CD14-positive monocyte (primary cell): ENCODE data around the gene CELF4. TPM values are rescaled to one million over a fixed set of nuclear protein-coding genes. Genes with fewer than 3 reads are reported as not detected.

Experiments used
- DNase-seq, 3 donors: peaks; one replicate each; pipeline ENCODE4 v3.0.0-alpha.2; 2011 to 2022
- H2AFZ ChIP-seq: 2 replicates; pipeline ENCODE4 v1.6.0; 2012; ENCODE audit warnings: mild to moderate bottlenecking, low read depth, low read length, inconsistent platforms; ENCODE audit not compliant: insufficient read depth, poor library complexity, severe bottlenecking
- H3K27ac ChIP-seq, 2 donors: 1 replicate in 1 of 2; 2 replicates in 1 of 2; pipeline ENCODE4 v1.5.1; 2012 to 2013; ENCODE audit warnings: low read length in 2 of 2, control low read depth in 1 of 2, inconsistent platforms in 1 of 2, low read depth in 1 of 2, mild to moderate bottlenecking in 1 of 2
- H3K27me3 ChIP-seq, 2 donors: one replicate each; pipeline versions ENCODE4 v1.6.0 to v1.6.1; 2011 to 2013; ENCODE audit warnings: low read length in 2 of 2; ENCODE audit not compliant: control insufficient read depth in 2 of 2, insufficient read depth in 2 of 2
- H3K36me3 ChIP-seq, 2 donors: replicated peaks in 1 of 2; 1 replicate in 1 of 2; 2 replicates in 1 of 2; pipeline versions ENCODE4 v1.5.1 to v1.6.1; 2012 to 2013; ENCODE audit warnings: low read length in 2 of 2, control low read depth in 1 of 2, inconsistent platforms in 1 of 2, mild to moderate bottlenecking in 1 of 2; ENCODE audit not compliant: insufficient read depth in 2 of 2, control insufficient read depth in 1 of 2
- H3K4me1 ChIP-seq, 2 donors: 1 replicate in 1 of 2; 2 replicates in 1 of 2; pipeline versions ENCODE4 v1.5.1 to v1.6.1; 2012 to 2013; ENCODE audit warnings: low read length in 2 of 2, control low read depth in 1 of 2, inconsistent platforms in 1 of 2, mild to moderate bottlenecking in 1 of 2, moderate library complexity in 1 of 2; ENCODE audit not compliant: insufficient read depth in 2 of 2, control insufficient read depth in 1 of 2
- H3K4me2 ChIP-seq: replicated peaks from 2 replicates; pipeline ENCODE3; 2012; ENCODE audit warnings: low read length, moderate library complexity, mild to moderate bottlenecking; ENCODE audit not compliant: poor library complexity, severe bottlenecking; ENCODE audit errors: extremely low read depth
- H3K4me3 ChIP-seq, 3 experiments: fragments of 200-600 bp in 1 of 3; sonication (generic) in 1 of 3; replicated peaks in 1 of 3; 1 replicate in 2 of 3; 2 replicates in 1 of 3; pipeline ENCODE4 v1.5.1; 2011 to 2013; ENCODE audit warnings: low read length in 3 of 3, mild to moderate bottlenecking in 3 of 3, control low read depth in 2 of 3, low read depth in 2 of 3, inconsistent platforms in 1 of 3, moderate library complexity in 1 of 3
- H3K79me2 ChIP-seq: 2 replicates; pipeline ENCODE4 v1.6.0; 2012; ENCODE audit warnings: mild to moderate bottlenecking, control low read depth, inconsistent platforms, low read length, moderate library complexity; ENCODE audit not compliant: insufficient read depth
- H3K9ac ChIP-seq: 2 replicates; pipeline ENCODE4 v1.6.0; 2017; ENCODE audit warnings: low read length, mild to moderate bottlenecking; ENCODE audit not compliant: insufficient read depth, poor library complexity, severe bottlenecking
- H3K9me3 ChIP-seq, 2 donors: replicated peaks in 1 of 2; 1 replicate in 1 of 2; 2 replicates in 1 of 2; pipeline versions ENCODE4 v1.5.1 to v1.6.1; 2012 to 2013; ENCODE audit warnings: low read length in 2 of 2, control low read depth in 1 of 2; ENCODE audit not compliant: control insufficient read depth in 1 of 2, insufficient read depth in 1 of 2
- H4K20me1 ChIP-seq: 2 replicates; pipeline ENCODE4 v1.6.0; 2012; ENCODE audit warnings: mild to moderate bottlenecking, low read length, control low read depth, moderate library complexity; ENCODE audit not compliant: insufficient read depth
- H3K27ac Mint-ChIP-seq, 7 donors: one replicate each; pipeline ENCODE4 v1.8.0; 2020; ENCODE audit warnings: mild to moderate bottlenecking in 7 of 7, mixed read lengths in 7 of 7, moderate library complexity in 6 of 7, inconsistent platforms in 2 of 7
- H3K27me3 Mint-ChIP-seq, 3 donors: one replicate each; pipeline ENCODE4 v1.8.0; 2021 to 2022; ENCODE audit warnings: low read depth in 3 of 3, mild to moderate bottlenecking in 3 of 3, mixed read lengths in 3 of 3, moderate library complexity in 3 of 3, inconsistent platforms in 1 of 3
- H3K36me3 Mint-ChIP-seq, 2 donors: one replicate each; pipeline ENCODE4 v1.8.0; 2020; ENCODE audit warnings: mixed read lengths in 2 of 2, inconsistent platforms in 1 of 2, mild to moderate bottlenecking in 1 of 2
- H3K4me1 Mint-ChIP-seq: one replicate; pipeline ENCODE4 v1.8.0; 2020; ENCODE audit warnings: mild to moderate bottlenecking, mixed read lengths
- H3K4me3 Mint-ChIP-seq, 2 donors: one replicate each; pipeline ENCODE4 v1.8.0; 2020; ENCODE audit warnings: mild to moderate bottlenecking in 2 of 2, mixed read lengths in 2 of 2, moderate library complexity in 1 of 2
- H3K9me3 Mint-ChIP-seq, 7 donors: one replicate each; pipeline ENCODE4 v1.8.0; 2020 to 2022; ENCODE audit warnings: mixed read lengths in 7 of 7, mild to moderate bottlenecking in 6 of 7, moderate library complexity in 6 of 7, inconsistent platforms in 2 of 7
- CTCF ChIP-seq: fragments of 200-600 bp; IDR thresholded peaks from one replicate; pipeline ENCODE4 v1.8.0; 2022; ENCODE audit warnings: antibody characterized with exemption, mild to moderate bottlenecking
- WGBS: methylation state at CpG from one replicate; pipeline ENCODE4 v1.1.5; 2013; ENCODE audit warnings: missing lambda C conversion rate; ENCODE audit not compliant: insufficient coverage; 5-methylcytosine and 5-hydroxymethylcytosine counted together
- intact Hi-C, 2 donors: fragments of 100-400 bp; cut with micrococcal nuclease; formaldehyde crosslinking; loops; one replicate each; pipeline versions ENCODE4 v1.15.0 to v1.15.1; 2023
- polyA plus RNA-seq, 3 donors: library from polyadenylated mRNA; depleted of rRNA in 1 of 3; unstranded in 2 of 3; stranded (reverse) in 1 of 3; fragments of 300-500 nt in 2 of 3; fragments of >200 nt in 1 of 3; fragmentation: Illumina TruSeq in 2 of 3; gene quantifications; 1 replicate in 2 of 3; 2 replicates in 1 of 3; pipeline ENCODE4 v1.2.3, GENCODE V29; 2012 to 2021

Gene CELF4
- polyA plus RNA-seq, 3 donors = not detected

GRCh38 chr18:37578182-37578678 is 12.6 kb upstream of the CELF4 start:
- no peaks in the 10 kb centered on the region for H3K27me3 ChIP-seq
- Mint-ChIP-seq H3K27me3 (peaks cover 5 to 13% (median 8%) of the 10 kb centered on the region in 3 donors), H3K4me3 (no peak overlapping the region), H3K36me3 (no peaks in the 10 kb centered on the region), H3K9me3 (peaks cover 0 to 5% (median 0%) of the 10 kb centered on the region in 7 donors), H3K27ac (no peak overlapping the region), H3K4me1 (no peaks in the 10 kb centered on the region)
- no peak overlapping the region for H3K4me2 ChIP-seq
- no peak overlapping the region for H3K4me3 ChIP-seq
- TF ChIP-seq CTCF = no peak
- H3K9me3 ChIP-seq = no peaks in the 10 kb centered on the region
- H3K27ac ChIP-seq = no peak overlapping the region
- intact Hi-C loops = no loop called here
- no peaks in the 10 kb centered on the region for H3K36me3 ChIP-seq
- H3K4me1 ChIP-seq = no peaks in the 10 kb centered on the region
- H2AFZ ChIP-seq = no peak overlapping the region
- H3K79me2 ChIP-seq = no peaks in the 10 kb centered on the region
- H3K9ac ChIP-seq = no peak overlapping the region
- no peak for DNase-seq
- 75% methylated on average over 1 of the region's 6 CpGs for WGBS
- H4K20me1 ChIP-seq = no peaks in the 10 kb centered on the region

GRCh38 chr18:37577051-37577611 is 11.5 kb upstream of the CELF4 start:
- no peaks in the 10 kb centered on the region for H3K36me3 Mint-ChIP-seq

More at GRCh38 chr18:37577051-37577611, 11.5 kb upstream of the CELF4 start:
- H3K9me3 Mint-ChIP-seq = peaks cover 0 to 5% (median 0%) of the 10 kb centered on the region in 7 donors
- H3K27ac Mint-ChIP-seq = no peak overlapping the region
- peaks cover 2 to 13% (median 8%) of the 10 kb centered on the region in 3 donors for H3K27me3 Mint-ChIP-seq
- Histone ChIP-seq H3K4me1 (no peaks in the 10 kb centered on the region), H3K27me3 (no peaks in the 10 kb centered on the region), H3K4me2 (no peak overlapping the region), H3K4me3 (no peak overlapping the region), H3K36me3 (no peaks in the 10 kb centered on the region), H3K9ac (no peak overlapping the region), H3K79me2 (no peaks in the 10 kb centered on the region), H2AFZ (no peak overlapping the region), H3K27ac (no peak overlapping the region), H4K20me1 (no peaks in the 10 kb centered on the region), H3K9me3 (no peaks in the 10 kb centered on the region)
- no peaks in the 10 kb centered on the region for H3K4me1 Mint-ChIP-seq
- 91% methylated on average over 7 of the region's 7 CpGs for WGBS
- H3K4me3 Mint-ChIP-seq = no peak overlapping the region
- intact Hi-C loops = no loop called here
- TF ChIP-seq CTCF = no peak
- DNase-seq = no peak
